Coronary artery (tissue), 2 donors: Measurements from ENCODE around the gene MYCBP2.
"Not testable (repeated sequence)": the region's sequence is repeated elsewhere in the genome, so short reads cannot be mapped to it uniquely, and the experiment has no call there.

Source experiments
- DNase-seq: peaks from one replicate; pipeline ENCODE4 v3.0.0-alpha.2; 2017; ENCODE audit warnings: low spot score
- H3K27ac ChIP-seq, 2 donors: fragments of 200-600 bp; sonication (generic); one replicate each; pipeline ENCODE4 v1.5.1; 2016 to 2019
- H3K4me3 ChIP-seq: fragments of 200-600 bp; sonication (generic); 2 replicates; pipeline ENCODE4 v1.5.1; 2016; ENCODE audit warnings: mild to moderate bottlenecking, moderate library complexity
- TF ChIP-seq, protein P1 (sequence below): fragments of 200-600 bp; sonication (generic); IDR thresholded peaks from one replicate; pipeline ENCODE4 v1.5.1; 2019; ENCODE audit warnings: antibody characterized with exemption

MYCBP2 gene

DNA sequence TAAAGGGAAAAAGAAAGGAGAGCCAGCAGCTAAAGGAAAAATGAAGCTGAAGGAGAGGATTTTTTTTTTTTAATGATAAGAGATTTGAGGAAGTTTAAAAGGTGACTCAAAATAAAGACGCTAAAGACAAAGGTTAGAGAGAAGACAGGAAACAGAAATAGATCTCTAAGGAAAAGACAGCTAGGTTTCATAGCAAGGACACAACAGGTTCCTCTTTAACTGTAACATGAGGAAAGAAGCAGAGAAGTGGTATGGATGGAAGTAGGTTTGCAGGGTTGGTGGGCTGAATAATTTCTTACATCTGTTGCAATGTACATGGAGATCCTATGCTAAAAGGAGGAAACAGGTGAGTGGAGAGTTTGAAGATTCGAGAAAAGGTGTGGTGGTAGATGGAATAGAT, 107.5 kb downstream of the MYCBP2 start:
- DNase-seq = no peak
- TF ChIP-seq, protein P1, sequence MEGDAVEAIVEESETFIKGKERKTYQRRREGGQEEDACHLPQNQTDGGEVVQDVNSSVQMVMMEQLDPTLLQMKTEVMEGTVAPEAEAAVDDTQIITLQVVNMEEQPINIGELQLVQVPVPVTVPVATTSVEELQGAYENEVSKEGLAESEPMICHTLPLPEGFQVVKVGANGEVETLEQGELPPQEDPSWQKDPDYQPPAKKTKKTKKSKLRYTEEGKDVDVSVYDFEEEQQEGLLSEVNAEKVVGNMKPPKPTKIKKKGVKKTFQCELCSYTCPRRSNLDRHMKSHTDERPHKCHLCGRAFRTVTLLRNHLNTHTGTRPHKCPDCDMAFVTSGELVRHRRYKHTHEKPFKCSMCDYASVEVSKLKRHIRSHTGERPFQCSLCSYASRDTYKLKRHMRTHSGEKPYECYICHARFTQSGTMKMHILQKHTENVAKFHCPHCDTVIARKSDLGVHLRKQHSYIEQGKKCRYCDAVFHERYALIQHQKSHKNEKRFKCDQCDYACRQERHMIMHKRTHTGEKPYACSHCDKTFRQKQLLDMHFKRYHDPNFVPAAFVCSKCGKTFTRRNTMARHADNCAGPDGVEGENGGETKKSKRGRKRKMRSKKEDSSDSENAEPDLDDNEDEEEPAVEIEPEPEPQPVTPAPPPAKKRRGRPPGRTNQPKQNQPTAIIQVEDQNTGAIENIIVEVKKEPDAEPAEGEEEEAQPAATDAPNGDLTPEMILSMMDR = no peak
- Histone ChIP-seq H3K4me3 (no peak overlapping the region), H3K27ac (no peak overlapping the region)

DNA sequence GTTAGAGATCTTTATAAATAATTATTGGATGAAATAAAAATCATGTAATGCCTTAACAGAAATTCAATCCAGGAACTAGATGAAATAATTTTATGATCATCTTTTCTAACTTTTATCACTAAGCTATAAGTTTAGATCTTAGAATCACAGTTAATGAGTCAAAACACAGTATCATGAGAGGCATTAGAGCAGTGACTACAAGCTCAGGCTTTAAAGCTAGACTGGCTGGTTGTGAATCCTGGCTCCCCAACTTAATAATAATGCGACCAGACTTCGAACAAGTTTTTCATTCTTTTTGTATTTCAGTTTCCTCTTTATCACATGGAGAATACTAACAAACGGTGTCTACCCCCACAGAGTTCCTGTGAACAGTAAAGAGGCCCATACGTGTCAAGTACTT, 108.6 kb downstream of the MYCBP2 start:
- no peak for DNase-seq
- TF ChIP-seq, protein P1 = no peak
- no peak overlapping the region for H3K27ac ChIP-seq
- H3K4me3 ChIP-seq = no peak overlapping the region

DNA sequence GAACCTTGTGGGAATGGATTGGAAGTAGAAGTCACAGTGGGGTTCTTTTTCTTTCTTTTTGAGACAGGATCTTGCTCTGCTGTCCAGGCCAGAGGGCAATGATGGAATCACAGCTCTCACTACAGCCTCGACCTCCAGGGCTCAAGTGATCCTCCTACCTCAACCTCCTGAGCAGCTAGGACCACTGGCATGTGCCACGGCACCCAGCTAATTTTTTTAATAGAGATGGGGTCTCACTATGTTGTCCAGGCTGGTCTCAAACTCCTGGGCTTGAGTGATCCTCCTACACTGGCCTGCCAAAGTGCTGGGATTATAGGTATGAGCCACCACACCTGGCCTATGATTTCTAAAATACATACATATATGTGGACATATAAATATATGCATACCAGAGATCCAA, 111.4 kb downstream of the MYCBP2 start:
- H3K27ac ChIP-seq = no peak overlapping the region
- no peak for DNase-seq
- no peak overlapping the region for H3K4me3 ChIP-seq
- TF ChIP-seq, protein P1 = no peak

DNA sequence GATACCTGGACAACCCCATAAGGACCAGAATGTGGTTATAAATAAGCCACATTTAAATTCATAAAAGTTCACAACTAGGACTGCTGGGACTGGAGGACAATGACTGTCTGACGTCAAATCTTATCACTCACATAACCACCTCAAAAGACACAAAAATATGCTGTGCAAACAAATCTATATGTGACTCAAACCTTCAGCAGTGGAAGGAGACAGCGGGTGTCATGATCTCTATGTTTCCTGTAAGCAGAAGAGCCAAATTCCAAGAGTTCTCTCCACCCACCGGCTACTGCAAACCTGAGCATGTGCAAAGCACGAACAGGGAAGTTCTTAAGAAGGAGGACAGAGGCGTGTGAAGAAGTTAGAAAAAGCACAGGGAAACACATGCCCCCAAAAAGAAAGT, 113.2 kb downstream of the MYCBP2 start:
- TF ChIP-seq, protein P1 = no peak
- Histone ChIP-seq H3K4me3 (no peak overlapping the region), H3K27ac (no peak overlapping the region)
- DNase-seq = no peak

DNA sequence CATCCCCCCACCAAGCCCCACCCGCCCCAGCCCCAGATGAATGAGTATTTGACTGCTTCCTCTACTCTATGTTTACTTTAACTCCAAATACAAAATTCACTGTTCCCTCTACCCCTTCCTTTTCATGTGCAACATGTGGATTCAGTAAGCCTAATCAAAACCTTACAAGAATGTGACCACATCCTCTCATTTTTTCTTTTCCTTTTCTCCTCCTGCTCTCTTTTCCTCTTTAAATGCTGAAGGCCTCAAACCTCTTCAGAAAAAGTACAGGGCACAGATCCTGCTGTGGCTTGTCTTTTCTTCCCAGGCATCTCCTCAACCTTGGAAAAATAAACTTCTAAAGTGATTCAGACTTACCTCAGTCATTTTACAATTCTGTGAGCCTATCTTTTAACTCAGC, 119.0 kb downstream of the MYCBP2 start:
- Histone ChIP-seq H3K4me3 (no peak overlapping the region), H3K27ac (no peak overlapping the region)
- TF ChIP-seq, protein P1 = no peak
- no peak for DNase-seq

DNA sequence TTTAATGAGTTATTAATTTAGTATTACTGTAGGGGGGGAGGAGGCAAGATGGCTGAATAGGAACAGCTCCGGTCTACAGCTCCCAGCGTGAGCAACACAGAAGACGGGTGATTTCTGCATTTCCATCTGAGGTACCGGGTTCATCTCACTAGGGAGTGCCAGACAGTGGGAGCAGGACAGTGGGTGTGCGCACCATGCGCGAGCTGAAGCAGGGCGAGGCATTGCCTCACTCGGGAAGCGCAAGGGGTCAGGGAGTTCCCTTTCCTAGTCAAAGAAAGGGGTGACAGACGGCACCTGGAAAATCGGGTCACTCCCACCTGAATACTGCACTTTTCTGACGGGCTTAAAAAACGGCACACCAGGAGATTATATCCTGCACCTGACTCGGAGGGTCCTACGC, 127.9 kb downstream of the MYCBP2 start:
- not testable (repeated sequence) for DNase-seq, H3K4me3 ChIP-seq, H3K27ac ChIP-seq

DNA sequence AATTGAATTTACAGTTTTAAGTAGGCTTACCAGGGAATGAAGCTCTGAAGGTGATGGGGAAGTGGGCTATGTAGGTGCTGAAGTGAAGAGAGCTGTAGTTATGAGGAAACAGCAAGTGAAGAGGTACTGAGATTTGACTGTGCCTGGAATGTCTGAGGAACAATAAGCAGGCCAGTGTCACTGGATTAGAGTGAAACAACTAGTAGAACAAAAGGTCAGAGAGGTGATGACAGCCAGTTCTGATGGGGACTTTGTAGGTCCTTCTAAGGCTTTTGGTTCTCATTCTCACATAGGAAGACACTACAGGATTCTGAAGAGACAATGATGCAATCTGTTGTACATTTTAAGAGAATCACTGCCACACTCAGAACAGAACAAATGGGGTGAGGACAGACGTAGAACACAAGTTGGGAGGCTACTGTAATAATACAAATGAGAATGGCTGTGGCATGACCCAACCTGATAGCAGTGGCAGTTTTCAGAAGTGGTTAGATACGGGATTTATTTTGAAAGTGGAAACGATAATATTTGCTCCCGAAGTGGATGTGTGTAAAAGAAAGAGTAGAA, 130.8 kb downstream of the MYCBP2 start:
- DNase-seq = no peak
- H3K27ac ChIP-seq = no peak overlapping the region
- no peak overlapping the region for H3K4me3 ChIP-seq
- TF ChIP-seq, protein P1 = no peak
